Coronary artery (tissue), 2 donors: ENCODE data around the gene LZTS3.

Source experiments
- DNase-seq: peaks from one replicate; pipeline ENCODE4 v3.0.0-alpha.2; 2017; ENCODE audit warnings: low spot score
- H3K27ac ChIP-seq, 2 donors: fragments of 200-600 bp; sonication (generic); one replicate each; pipeline ENCODE4 v1.5.1; 2016 to 2019
- H3K4me3 ChIP-seq: fragments of 200-600 bp; sonication (generic); 2 replicates; pipeline ENCODE4 v1.5.1; 2016; ENCODE audit warnings: mild to moderate bottlenecking, moderate library complexity
- TF ChIP-seq, protein P1 (sequence below): fragments of 200-600 bp; sonication (generic); IDR thresholded peaks from one replicate; pipeline ENCODE4 v1.5.1; 2019; ENCODE audit warnings: antibody characterized with exemption

The LZTS3 gene

DNA sequence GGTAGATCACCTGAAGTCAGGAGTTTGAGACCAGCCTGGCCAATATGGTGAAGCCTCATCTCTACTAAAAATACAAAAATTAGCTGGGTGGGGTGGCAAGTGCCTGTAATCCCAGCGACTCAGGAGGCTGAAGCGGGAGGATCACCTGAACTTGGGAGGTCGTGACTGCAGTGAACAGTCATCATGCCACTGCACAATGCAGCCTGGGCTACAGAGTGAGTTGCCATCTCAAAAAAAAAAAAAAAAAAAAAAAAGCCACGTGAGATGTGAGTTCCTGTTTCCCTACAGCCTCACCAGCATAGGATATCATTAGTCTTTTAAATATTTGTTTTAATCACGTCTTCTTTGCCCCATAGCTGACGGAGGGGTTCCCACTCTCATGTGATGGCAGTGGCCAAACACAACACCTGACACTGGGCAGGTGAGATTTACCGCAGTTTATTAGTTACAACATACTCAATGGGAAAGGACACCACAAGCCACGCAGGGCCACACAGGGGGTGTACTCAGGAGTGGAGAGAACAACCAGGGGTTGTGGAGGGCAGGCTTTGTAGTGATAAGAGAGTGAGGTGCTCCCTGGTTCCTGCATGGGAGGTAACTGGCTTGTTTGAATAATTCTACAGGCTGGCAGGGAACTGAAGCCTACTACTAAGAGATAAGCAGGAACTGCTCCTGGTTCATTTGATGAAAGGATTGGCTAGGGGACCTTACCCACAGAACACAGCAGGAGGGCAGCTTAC, 4.6 kb upstream of the LZTS3 start:
- TF ChIP-seq, protein P1, sequence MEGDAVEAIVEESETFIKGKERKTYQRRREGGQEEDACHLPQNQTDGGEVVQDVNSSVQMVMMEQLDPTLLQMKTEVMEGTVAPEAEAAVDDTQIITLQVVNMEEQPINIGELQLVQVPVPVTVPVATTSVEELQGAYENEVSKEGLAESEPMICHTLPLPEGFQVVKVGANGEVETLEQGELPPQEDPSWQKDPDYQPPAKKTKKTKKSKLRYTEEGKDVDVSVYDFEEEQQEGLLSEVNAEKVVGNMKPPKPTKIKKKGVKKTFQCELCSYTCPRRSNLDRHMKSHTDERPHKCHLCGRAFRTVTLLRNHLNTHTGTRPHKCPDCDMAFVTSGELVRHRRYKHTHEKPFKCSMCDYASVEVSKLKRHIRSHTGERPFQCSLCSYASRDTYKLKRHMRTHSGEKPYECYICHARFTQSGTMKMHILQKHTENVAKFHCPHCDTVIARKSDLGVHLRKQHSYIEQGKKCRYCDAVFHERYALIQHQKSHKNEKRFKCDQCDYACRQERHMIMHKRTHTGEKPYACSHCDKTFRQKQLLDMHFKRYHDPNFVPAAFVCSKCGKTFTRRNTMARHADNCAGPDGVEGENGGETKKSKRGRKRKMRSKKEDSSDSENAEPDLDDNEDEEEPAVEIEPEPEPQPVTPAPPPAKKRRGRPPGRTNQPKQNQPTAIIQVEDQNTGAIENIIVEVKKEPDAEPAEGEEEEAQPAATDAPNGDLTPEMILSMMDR = no peak
- DNase-seq = no peak

GRCh38 chr20:3175270-3175669, 1.9 kb upstream of the LZTS3 start:
- Histone ChIP-seq H3K27ac (no peak overlapping the region), H3K4me3 (peak overlapping the region; percentile 99)
- TF ChIP-seq, protein P1 = no peak
- no peak for DNase-seq

More for the DNA sequence above, 4.6 kb upstream of the LZTS3 start:
- H3K4me3 ChIP-seq = no peak overlapping the region
- H3K27ac ChIP-seq = no peak overlapping the region

GRCh38 chr20:3174442-3175261, 1.3 kb upstream of the LZTS3 start:
- Histone ChIP-seq H3K4me3 (peak overlapping the region; percentile 99), H3K27ac (peak overlapping the region; percentile 32 to 90)
- DNase-seq = no peak
- TF ChIP-seq, protein P1 = no peak

GRCh38 chr20:3173610-3174441, 477 bp upstream of the LZTS3 start:
- TF ChIP-seq, protein P1 = no peak
- DNase-seq = peak; percentile 88
- H3K4me3 ChIP-seq = peak overlapping the region; percentile 99
- peak overlapping the region; percentile 32 to 90 for H3K27ac ChIP-seq

DNA sequence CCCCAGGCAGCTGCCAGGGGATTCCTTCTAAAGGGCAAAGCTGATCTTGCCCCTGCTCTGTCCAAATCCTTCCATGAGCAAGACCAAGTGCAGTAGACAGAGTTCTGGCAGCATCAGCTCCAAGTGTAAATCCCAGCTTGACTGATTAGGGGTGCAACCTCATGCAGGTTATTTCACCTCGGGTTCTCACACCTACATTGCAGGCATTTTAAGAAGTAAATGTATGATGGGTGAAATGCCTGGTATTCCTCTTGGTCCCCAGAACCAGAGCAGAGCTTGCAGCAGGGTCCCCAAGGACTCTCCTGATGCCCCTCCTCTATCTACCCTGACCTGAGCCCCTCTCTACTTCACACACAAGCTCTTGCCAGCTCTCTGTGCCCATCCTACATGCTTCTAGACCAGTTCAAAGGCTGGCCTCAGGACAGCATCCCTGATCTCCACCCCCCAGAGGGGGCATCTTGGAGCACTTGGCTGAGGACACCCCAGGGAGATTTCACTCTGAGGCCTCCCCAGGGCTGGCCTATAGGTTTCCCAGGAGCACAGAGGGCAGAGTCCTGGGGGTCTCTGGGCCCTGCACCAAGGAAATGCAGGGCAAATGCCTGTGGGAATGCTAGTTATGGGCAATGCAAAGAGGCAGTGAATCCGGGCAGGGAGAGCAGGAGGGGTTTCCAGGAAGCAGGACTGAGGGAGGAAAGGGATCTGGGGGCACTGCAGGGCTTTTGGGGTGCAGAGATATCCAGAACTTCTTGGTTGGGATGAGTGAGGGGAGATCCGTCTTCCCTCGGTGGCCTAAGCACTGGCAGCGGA, 1.0 kb downstream of the LZTS3 start:
- Histone ChIP-seq H3K27ac (peak overlapping the region in 1 of 2 donors; percentile 90), H3K4me3 (peak overlapping the region; percentile 99)
- DNase-seq = no peak
- TF ChIP-seq, protein P1 = no peak
